Stomach (tissue), 9 donors: ENCODE data around the gene HIGD2B. TPM values are rescaled to one million over a fixed set of nuclear protein-coding genes. Genes with fewer than 3 reads are reported as not detected.
"Not testable (repeated sequence)": the region's sequence is repeated elsewhere in the genome, so short reads cannot be mapped to it uniquely, and the experiment has no call there.

Source experiments
- DNase-seq, 2 donors: peaks; one replicate each; pipeline versions ENCODE4 v3.0.0 to v3.0.0-alpha.2; 2013 to 2019
- H3K27ac ChIP-seq, 5 donors: fragments of 200-600 bp in 4 of 5; sonication (generic) in 4 of 5; one replicate each; pipeline ENCODE4 v1.5.1; 2013 to 2019; ENCODE audit warnings: mild to moderate bottlenecking in 1 of 5, moderate library complexity in 1 of 5
- H3K27me3 ChIP-seq, 3 donors: fragments of 200-600 bp; sonication (generic); one replicate each; pipeline ENCODE4 v1.5.1; 2017 to 2019; ENCODE audit warnings: mixed run types in 1 of 3
- H3K36me3 ChIP-seq, 4 donors: fragments of 200-600 bp; sonication (generic); 1 replicate in 3 of 4; 2 replicates in 1 of 4; pipeline ENCODE4 v1.5.1; 2016 to 2019
- H3K4me1 ChIP-seq, 4 donors: fragments of 200-600 bp; sonication (generic); one replicate each; pipeline ENCODE4 v1.5.1; 2016 to 2019
- H3K4me3 ChIP-seq, 4 donors: fragments of 200-600 bp; sonication (generic) in 3 of 4; one replicate each; pipeline ENCODE4 v1.5.1; 2016 to 2019; ENCODE audit warnings: mild to moderate bottlenecking in 1 of 4
- H3K9me3 ChIP-seq, 4 donors: fragments of 200-600 bp; sonication (generic); one replicate each; pipeline ENCODE4 v1.5.1; 2016 to 2019
- EP300 ChIP-seq: sonication (generic); formaldehyde crosslinking; IDR thresholded peaks from one replicate; pipeline ENCODE4 v1.6.1; 2017; ENCODE audit warnings: antibody characterized with exemption
- WGBS, 5 donors: extraction: QIAGEN DNeasy Blood & Tissue Kit in 3 of 5; methylation state at CpG; one replicate each; pipeline versions ENCODE4 v1.1.5 to v1.1.7; 2013 to 2018; 5-methylcytosine and 5-hydroxymethylcytosine counted together
- intact Hi-C: fragments of 100-400 bp; cut with DNase I; formaldehyde crosslinking; loops from one replicate; pipeline ENCODE4 v1.15.1; 2023; ENCODE audit warnings: low total_unique reads
- polyA plus RNA-seq, 3 donors: library from polyadenylated mRNA; stranded (reverse); fragments of 200-250 nt; gene quantifications; one replicate each; pipeline ENCODE4 v1.2.3, GENCODE V29; 2013
- total RNA-seq, 5 donors: library from RNA; depleted of rRNA; stranded (reverse); fragments of >200 nt; gene quantifications; one replicate each; pipeline versions ENCODE4 v1.1.0 to v1.2.3, GENCODE V29; 2014 to 2016
- TF ChIP-seq, protein P1 (sequence below), 7 experiments: fragments of 450-650 bp in 4 of 7; fragments of 200-600 bp in 3 of 7; sonication (generic) in 3 of 7; IDR thresholded peaks; one replicate each; pipeline ENCODE4 v1.5.1; 2016 to 2019; ENCODE audit warnings: antibody characterized with exemption in 7 of 7, control low read depth in 2 of 7, mild to moderate bottlenecking in 1 of 7
- donor health status: healthy with polysubstance abuse.
- donor health status: Bipolar disorder and iron deficiency.
- donor health status: healthy.

The HIGD2B gene
- total and polyA plus RNA-seq, 8 donors, result 0.37 TPM; not detected in 7

DNA sequence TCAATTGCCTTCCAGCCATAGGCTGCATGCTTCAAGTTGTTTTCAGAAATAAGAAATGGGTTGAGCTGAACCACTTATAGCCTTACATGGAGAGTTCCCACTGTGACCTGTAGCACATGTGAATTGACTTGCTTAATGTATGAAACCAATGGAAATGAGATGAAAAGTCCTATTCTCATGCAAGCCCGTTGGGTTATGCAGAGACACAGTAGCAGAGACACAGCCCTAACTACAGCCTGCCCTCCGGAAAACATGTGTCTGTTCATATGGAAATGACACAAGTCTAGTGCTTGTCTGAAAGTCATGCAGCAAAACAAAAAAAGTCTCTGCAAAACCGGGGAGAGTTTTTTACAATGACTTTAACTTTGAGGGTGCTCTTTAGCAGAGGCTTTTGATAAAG, 14.5 kb downstream of the HIGD2B start:
- H3K9me3 ChIP-seq, result no peaks in the 10 kb centered on the region
- no peak overlapping the region for H3K27ac ChIP-seq
- H3K4me3 ChIP-seq, result no peak overlapping the region
- peaks cover 0 to 6% (median 5%) of the 10 kb centered on the region in 4 donors for H3K4me1 ChIP-seq
- DNase-seq, result no peak
- no peak for TF ChIP-seq EP300
- intact Hi-C loops, result loop anchor here (10.0 kb wide), 1 partner anchor 47 kb away; no protein-coding TSS in a partner anchor
- no peaks in the 10 kb centered on the region for H3K36me3 ChIP-seq
- WGBS, 5 donors, result 23 to 32% (median 29%) methylated on average over 3 of the region's 3 CpGs
- H3K27me3 ChIP-seq, result peaks cover 0 to 38% (median 6%) of the 10 kb centered on the region in 3 donors

DNA sequence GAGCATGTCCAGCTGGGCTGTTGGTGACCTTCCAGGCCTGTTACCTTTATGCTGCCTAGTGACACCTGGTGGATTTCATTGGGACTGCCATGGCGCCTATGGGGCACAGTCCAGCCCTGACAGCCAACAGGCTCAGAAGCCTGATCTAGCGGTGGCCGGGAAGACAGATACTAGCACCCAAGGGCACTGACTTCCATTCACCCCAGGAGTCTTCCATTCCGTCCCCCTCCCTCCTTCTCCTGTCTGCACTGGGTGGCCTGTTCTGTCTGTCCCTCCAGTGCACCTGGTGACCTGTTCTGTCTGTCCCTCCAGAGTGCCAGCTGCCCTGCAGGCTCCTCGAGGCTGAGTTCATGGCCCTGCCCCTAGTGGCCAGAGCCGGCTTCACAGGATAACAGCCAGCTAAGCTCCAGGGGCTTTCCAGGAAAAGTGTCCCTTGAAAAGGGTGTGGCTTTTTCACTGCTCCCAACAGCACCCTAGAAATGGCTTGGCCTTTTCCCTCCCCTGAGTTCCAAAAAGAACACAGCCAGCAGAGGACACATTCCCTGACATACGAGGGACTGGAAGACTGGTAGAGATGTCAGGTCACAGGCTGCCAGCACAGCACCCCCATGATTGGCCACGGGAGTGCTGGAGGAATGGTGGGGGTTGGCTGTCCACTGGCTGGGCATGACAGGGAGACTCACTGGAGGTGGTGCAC, 15.2 kb downstream of the HIGD2B start:
- TF ChIP-seq, protein P1, sequence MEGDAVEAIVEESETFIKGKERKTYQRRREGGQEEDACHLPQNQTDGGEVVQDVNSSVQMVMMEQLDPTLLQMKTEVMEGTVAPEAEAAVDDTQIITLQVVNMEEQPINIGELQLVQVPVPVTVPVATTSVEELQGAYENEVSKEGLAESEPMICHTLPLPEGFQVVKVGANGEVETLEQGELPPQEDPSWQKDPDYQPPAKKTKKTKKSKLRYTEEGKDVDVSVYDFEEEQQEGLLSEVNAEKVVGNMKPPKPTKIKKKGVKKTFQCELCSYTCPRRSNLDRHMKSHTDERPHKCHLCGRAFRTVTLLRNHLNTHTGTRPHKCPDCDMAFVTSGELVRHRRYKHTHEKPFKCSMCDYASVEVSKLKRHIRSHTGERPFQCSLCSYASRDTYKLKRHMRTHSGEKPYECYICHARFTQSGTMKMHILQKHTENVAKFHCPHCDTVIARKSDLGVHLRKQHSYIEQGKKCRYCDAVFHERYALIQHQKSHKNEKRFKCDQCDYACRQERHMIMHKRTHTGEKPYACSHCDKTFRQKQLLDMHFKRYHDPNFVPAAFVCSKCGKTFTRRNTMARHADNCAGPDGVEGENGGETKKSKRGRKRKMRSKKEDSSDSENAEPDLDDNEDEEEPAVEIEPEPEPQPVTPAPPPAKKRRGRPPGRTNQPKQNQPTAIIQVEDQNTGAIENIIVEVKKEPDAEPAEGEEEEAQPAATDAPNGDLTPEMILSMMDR (IDR thresholded peaks at IDR 0.05), result peak in 4 of 7 experiments; percentile 68 to 92 (median 74)
- Histone ChIP-seq H3K27me3 (peaks cover 0 to 31% (median 6%) of the 10 kb centered on the region in 3 donors), H3K4me3 (peak overlapping the region; percentile 19 to 33 (median 26)), H3K27ac (peak overlapping the region in 1 of 5 donors; percentile 55)
- 3 to 10% (median 6%) methylated on average over 6 to 8 of the region's 8 CpGs for WGBS, 5 donors
- H3K9me3 ChIP-seq, H3K4me1 ChIP-seq, H3K36me3 ChIP-seq: not testable (repeated sequence)
- DNase-seq, result peak; percentile 87 to 89
- intact Hi-C loops, result loop anchor here (10.0 kb wide), 1 partner anchor 46 kb away; no protein-coding TSS in a partner anchor

DNA sequence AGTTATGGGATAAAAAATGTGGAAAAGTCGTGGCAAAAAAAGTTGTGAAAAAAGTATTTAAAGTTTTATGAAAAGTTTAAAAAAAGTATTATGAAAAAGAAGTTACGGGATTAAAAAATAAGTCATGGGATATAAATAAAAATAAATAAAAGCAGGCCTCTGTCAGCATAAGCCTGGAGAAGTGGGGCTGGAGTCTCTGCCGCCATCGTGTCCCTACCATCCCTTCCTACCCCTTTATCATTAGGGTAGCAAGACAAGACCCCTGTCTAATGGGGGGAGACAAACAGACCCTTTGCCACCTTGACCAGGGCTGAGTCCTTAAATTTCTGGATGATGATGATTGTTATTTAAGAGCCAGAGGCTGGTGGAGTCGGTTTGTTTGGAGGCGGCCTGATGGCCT, 16.2 kb downstream of the HIGD2B start:
- peaks cover 0 to 21% (median under 1%) of the 10 kb centered on the region in 3 donors for H3K27me3 ChIP-seq
- 82 to 97% (median 92%) methylated on average over 2 to 5 of the region's 6 CpGs for WGBS, 5 donors
- not testable (repeated sequence) for H3K4me3 ChIP-seq, H3K4me1 ChIP-seq, DNase-seq, H3K9me3 ChIP-seq, H3K27ac ChIP-seq, H3K36me3 ChIP-seq
- intact Hi-C loops, result loop anchor here (10.0 kb wide), 1 partner anchor 45 kb away; no protein-coding TSS in a partner anchor

DNA sequence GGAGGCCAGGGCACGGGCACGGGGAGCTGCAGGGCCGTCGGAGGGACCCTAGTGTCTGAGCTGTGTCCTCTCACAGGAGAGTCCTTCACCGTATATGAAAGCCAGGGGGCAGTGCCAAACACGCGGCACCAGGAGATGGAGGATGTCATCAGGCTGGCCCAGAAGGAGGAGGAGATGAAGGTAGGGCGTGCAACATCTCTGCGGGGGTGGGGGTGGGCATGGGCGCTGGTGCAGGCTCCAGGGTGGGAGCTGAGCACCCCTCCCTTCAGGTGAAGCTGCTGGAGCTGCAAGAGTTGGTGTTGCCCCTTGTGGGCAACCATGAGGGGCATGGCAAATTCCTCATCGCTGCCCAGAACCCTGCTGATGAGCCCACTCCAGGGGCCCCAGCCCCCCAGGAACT, 20.3 kb downstream of the HIGD2B start:
- H3K36me3 ChIP-seq, H3K27me3 ChIP-seq, H3K9me3 ChIP-seq, H3K4me1 ChIP-seq, H3K27ac ChIP-seq, DNase-seq, intact Hi-C loops, H3K4me3 ChIP-seq: not testable (repeated sequence)
- 42 to 74% (median 66%) methylated on average over 3 to 5 of the region's 11 CpGs; no CpG with 5 or more reads in 1 of the 5 donors for WGBS, 5 donors

DNA sequence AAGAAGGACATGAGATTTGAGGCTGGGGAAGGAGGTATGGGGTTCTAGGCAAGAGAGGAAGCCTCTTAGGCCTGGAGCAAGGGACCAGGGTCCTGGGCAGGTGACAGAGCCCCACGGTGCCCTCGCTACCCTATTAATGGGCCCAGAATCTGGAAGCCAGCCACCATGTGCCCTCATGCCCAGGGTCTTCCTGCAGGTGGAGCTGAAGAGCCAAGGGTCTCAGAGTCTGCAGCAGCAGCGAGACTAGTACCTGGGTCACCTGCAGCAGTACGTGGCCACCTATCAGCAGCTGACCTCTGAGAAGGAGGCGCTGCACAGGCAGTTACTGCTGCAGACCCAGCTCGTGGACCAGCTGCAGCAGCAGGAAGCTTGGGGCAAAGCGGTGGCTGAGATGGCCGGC, 22.1 kb downstream of the HIGD2B start:
- intact Hi-C loops, H3K4me3 ChIP-seq, H3K36me3 ChIP-seq, H3K4me1 ChIP-seq, H3K9me3 ChIP-seq, H3K27ac ChIP-seq, H3K27me3 ChIP-seq, DNase-seq: not testable (repeated sequence)
- 75% methylated on average over 2 of the region's 8 CpGs; no CpG with 5 or more reads in 4 of the 5 donors for WGBS, 5 donors

DNA sequence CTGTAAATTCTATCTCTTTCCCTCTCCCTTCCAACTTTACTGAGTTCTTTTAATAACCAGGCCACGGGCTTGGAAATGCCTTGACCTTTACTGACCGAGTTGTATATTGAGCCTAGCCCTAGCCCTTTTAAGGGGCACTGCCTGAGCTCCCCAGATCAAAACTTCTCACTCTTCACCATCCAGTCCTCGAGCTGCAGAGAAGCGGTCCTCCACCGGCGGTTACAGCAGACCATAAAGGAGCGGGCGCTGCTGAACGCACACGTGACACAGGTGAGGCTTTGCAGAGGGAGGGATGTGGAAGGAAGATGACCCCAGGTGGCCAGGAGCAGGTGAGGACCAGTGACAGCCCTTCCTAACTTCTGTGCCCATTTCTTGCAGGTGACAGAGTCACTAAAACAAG, 24.9 kb downstream of the HIGD2B start:
- H3K4me3 ChIP-seq, H3K36me3 ChIP-seq, H3K9me3 ChIP-seq, DNase-seq, intact Hi-C loops, H3K4me1 ChIP-seq, H3K27ac ChIP-seq, H3K27me3 ChIP-seq: not testable (repeated sequence)
- WGBS, 5 donors, result 71 to 82% (median 80%) methylated on average over 8 to 10 of the region's 10 CpGs

DNA sequence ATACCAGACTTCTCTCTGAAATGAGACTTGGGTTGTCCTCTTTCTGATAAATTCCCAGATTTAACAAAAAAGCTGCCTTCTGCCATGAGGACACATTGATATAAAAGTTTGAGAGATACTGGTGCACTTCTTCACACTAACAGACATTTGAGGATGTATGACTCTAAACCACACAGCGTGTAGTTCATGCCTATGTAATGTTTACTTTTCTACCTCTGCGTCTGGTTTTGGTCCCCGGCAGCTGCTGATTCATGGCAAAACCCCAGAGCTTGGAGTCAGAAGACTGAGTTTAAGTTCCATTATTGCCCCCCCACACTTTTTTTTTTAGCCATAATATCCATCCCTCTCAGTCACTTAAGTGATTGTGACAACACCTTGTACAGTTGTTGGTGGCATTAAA, 30.0 kb downstream of the HIGD2B start:
- H3K27ac ChIP-seq, H3K4me1 ChIP-seq, H3K9me3 ChIP-seq, H3K4me3 ChIP-seq, DNase-seq, intact Hi-C loops, H3K36me3 ChIP-seq, H3K27me3 ChIP-seq: not testable (repeated sequence)
- WGBS, 5 donors, result no CpG with 5 or more reads among the region's 3 CpGs

DNA sequence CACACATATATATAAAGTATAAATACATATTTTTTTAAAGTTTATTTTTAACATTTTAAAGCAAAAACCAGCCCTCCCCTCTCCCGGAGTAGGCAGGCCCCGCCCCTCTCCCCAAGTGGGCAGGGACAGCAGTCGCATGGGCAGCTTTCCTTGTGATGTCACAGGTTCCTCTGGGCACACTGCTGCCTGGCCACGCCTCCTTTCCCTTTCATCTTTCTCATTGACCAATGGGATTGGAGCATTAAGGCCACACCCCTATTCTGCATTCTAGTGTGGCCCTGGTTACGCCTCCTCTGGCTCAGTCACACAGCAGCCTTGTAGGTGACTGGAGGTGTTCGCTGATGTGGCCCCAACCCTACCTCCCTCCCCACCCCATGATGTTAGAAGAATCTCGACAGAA, 31.6 kb downstream of the HIGD2B start, which contains the start of gene GOLGA6B:
GOLGA6B (plus strand) TSS at position 301 of the 400 bp plus-strand sequence; CDS start at position 342, 41 bp downstream.
- H3K4me3 ChIP-seq, H3K36me3 ChIP-seq, H3K4me1 ChIP-seq, intact Hi-C loops, DNase-seq, H3K9me3 ChIP-seq, H3K27ac ChIP-seq, H3K27me3 ChIP-seq: not testable (repeated sequence)
- WGBS, 5 donors, result no CpG with 5 or more reads among the region's 7 CpGs

DNA sequence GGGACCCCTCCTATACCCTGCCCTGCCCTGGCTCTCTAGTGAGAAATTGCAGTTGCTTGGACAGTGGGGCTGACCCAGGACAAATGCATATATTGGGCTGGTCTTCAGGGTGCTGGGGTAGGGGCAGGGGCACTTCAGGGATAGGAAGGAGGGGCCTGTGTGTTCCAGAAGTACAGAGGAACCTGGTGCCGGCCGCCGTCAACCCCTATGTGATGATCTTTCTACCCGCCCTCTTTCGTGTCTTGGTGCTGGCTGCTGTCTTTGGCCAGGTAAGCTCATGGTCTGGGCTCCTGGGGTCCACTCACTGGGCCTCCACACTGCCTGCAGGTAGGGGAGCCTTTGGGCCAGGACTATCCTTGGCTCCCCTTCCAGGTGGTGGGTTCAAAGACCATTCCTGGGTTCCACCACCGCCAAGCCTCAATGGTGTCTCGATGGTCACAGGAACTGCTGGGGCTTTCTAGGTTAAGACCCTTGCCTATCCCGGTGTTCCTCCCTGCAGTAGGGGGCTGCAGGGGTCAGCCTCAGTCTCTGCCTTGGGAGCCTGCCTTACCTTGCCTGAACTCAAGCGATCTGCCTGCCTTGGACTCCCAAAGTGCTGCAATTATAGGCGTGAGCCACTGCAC, 37.2 kb downstream of the HIGD2B start:
- H3K4me3 ChIP-seq, H3K9me3 ChIP-seq, H3K36me3 ChIP-seq, DNase-seq, intact Hi-C loops, H3K27me3 ChIP-seq, H3K27ac ChIP-seq, H3K4me1 ChIP-seq: not testable (repeated sequence)
- 65 to 83% (median 79%) methylated on average over 3 to 8 of the region's 10 CpGs for WGBS, 5 donors

DNA sequence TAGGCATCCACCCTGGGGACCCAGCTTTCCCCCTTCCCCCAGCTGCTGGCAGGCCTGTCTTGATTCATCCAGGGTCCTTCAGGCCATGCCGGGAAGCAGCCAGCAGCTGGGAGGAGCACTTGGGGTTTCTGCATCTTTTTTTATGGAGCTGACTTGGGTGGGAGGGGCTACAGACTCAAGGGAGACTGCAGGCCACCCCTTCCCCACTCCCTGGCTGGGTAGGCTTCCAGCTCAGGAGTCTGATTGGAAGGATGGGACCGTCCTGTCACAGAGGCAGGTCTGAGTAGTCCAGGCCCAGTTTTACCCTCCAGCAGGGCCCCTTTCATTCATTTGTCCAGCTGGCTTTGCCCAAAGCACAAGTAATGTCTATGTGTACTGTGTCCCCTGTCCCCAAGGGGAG, 43.7 kb downstream of the HIGD2B start:
- H3K27ac ChIP-seq, H3K27me3 ChIP-seq, H3K9me3 ChIP-seq, intact Hi-C loops, H3K4me1 ChIP-seq, DNase-seq, H3K36me3 ChIP-seq, H3K4me3 ChIP-seq: not testable (repeated sequence)
- WGBS, 5 donors, result no CpG with 5 or more reads among the region's 2 CpGs
